Endodermal cell (in vitro differentiated cells): ENCODE data around the gene GIGYF1. TPM values are rescaled to one million over a fixed set of nuclear protein-coding genes. Genes with fewer than 3 reads are reported as not detected.
"Not testable (repeated sequence)": the region's sequence is repeated elsewhere in the genome, so short reads cannot be mapped to it uniquely, and the experiment has no call there.

Experiments
- DNase-seq: peaks from one replicate; pipeline ENCODE4 v3.0.0-alpha.2; 2017
- H3K27ac ChIP-seq: 2 replicates; pipeline ENCODE4 v1.5.1; 2013; ENCODE audit warnings: mild to moderate bottlenecking, low read depth, low read length, moderate library complexity
- H3K27me3 ChIP-seq: 2 replicates; pipeline ENCODE4 v1.6.1; 2013; ENCODE audit warnings: mild to moderate bottlenecking, low read length, moderate library complexity; ENCODE audit not compliant: insufficient read depth, control insufficient read depth, poor library complexity, severe bottlenecking
- H3K36me3 ChIP-seq: 2 replicates; pipeline ENCODE4 v1.7.0; 2013; ENCODE audit warnings: mild to moderate bottlenecking, low read length, moderate library complexity; ENCODE audit not compliant: control insufficient read depth, insufficient read depth
- H3K4me1 ChIP-seq: one replicate; pipeline ENCODE4 v1.7.0; 2013; ENCODE audit warnings: low read length; ENCODE audit not compliant: control insufficient read depth, insufficient read depth
- H3K4me3 ChIP-seq: 2 replicates; pipeline ENCODE4 v1.5.1; 2013; ENCODE audit warnings: mild to moderate bottlenecking, low read length, moderate library complexity
- H3K9ac ChIP-seq: 2 replicates; pipeline ENCODE4 v1.6.1; 2013; ENCODE audit warnings: mild to moderate bottlenecking, low read length, moderate library complexity; ENCODE audit not compliant: poor library complexity, severe bottlenecking; ENCODE audit errors: extremely low read depth
- H3K9me3 ChIP-seq: 2 replicates; pipeline ENCODE4 v1.6.1; 2013; ENCODE audit warnings: mild to moderate bottlenecking, low read length, moderate library complexity; ENCODE audit not compliant: control insufficient read depth
- H3K27ac Mint-ChIP-seq: 2 replicates; pipeline ENCODE4 v1.8.0; 2020; ENCODE audit warnings: mixed read lengths
- H3K27me3 Mint-ChIP-seq: 2 replicates; pipeline ENCODE4 v1.8.0; 2021; ENCODE audit warnings: mild to moderate bottlenecking, mixed read lengths; ENCODE audit not compliant: insufficient read depth
- H3K36me3 Mint-ChIP-seq: 2 replicates; pipeline ENCODE4 v1.8.0; 2020; ENCODE audit warnings: low read depth, mixed read lengths
- H3K4me1 Mint-ChIP-seq: 2 replicates; pipeline ENCODE4 v1.8.0; 2020; ENCODE audit warnings: mixed read lengths
- H3K4me3 Mint-ChIP-seq: 2 replicates; pipeline ENCODE4 v1.8.0; 2020; ENCODE audit warnings: mild to moderate bottlenecking, moderate library complexity, mixed read lengths
- H3K9me3 Mint-ChIP-seq: 2 replicates; pipeline ENCODE4 v1.8.0; 2020; ENCODE audit warnings: mild to moderate bottlenecking, mixed read lengths
- CTCF ChIP-seq: fragments of 200-600 bp; sonication (generic); conservative IDR thresholded peaks from 2 replicates; pipeline ENCODE4 v1.5.0; 2021; ENCODE audit warnings: antibody characterized with exemption, mild to moderate bottlenecking
- WGBS, 2 experiments: methylation state at CpG; one replicate each; pipeline versions ENCODE4 v1.1.5 to v1.1.7; 2013; ENCODE audit warnings: missing lambda C conversion rate in 2 of 2, mixed read lengths in 1 of 2; ENCODE audit not compliant: insufficient coverage in 1 of 2, insufficient read length in 1 of 2; 5-methylcytosine and 5-hydroxymethylcytosine counted together
- total RNA-seq, 2 donors: library from RNA; stranded (reverse); fragmentation: NEBNext Ultra II Directional in 1 of 2; extraction: Animal tissue kit (Norgen Biotek cat#: 25700) in 1 of 2; gene quantifications; 2 replicates in 1 of 2; 3 replicates in 1 of 2; pipeline ENCODE4 v1.2.1, GENCODE V29; 2021

GIGYF1 gene
- total RNA-seq, 2 donors from 2014 or later = 90.0 to 101 TPM

- Histone ChIP-seq H3K36me3 (peaks cover under 1% of the 10 kb centered on the region), H3K4me3 (no peak overlapping the region), H3K4me1 (no peaks in the 10 kb centered on the region), H3K9ac (no peak overlapping the region), H3K9me3 (no peaks in the 10 kb centered on the region), H3K27ac (no peak overlapping the region), H3K27me3 (peaks cover 8% of the 10 kb centered on the region)
- TF ChIP-seq CTCF = no peak
- Mint-ChIP-seq H3K27me3 (peaks cover 40% of the 10 kb centered on the region), H3K36me3 (peaks cover 3% of the 10 kb centered on the region), H3K27ac (no peak overlapping the region), H3K4me3 (no peak overlapping the region), H3K4me1 (peaks cover 2% of the 10 kb centered on the region), H3K9me3 (no peaks in the 10 kb centered on the region)
- DNase-seq = no peak
- 91 to 92% methylated on average over 18 of the region's 18 CpGs for WGBS, 2 experiments
Observed at GRCh38 chr7:100671353-100672327, 22.4 kb downstream of the GIGYF1 start.

- H3K36me3 Mint-ChIP-seq = no peaks in the 10 kb centered on the region
- H3K9me3 ChIP-seq = no peaks in the 10 kb centered on the region
- H3K4me3 Mint-ChIP-seq = no peak overlapping the region
- H3K9ac ChIP-seq = no peak overlapping the region
- DNase-seq = no peak
- H3K27me3 ChIP-seq = peaks cover 13% of the 10 kb centered on the region
- 91 to 94% methylated on average over 7 to 8 of the region's 8 CpGs for WGBS, 2 experiments
- H3K27me3 Mint-ChIP-seq = peaks cover 48% of the 10 kb centered on the region
- no peaks in the 10 kb centered on the region for H3K36me3 ChIP-seq
- H3K4me1 Mint-ChIP-seq = no peaks in the 10 kb centered on the region
- no peaks in the 10 kb centered on the region for H3K4me1 ChIP-seq
- H3K27ac ChIP-seq = no peak overlapping the region
- H3K27ac Mint-ChIP-seq = no peak overlapping the region
- no peaks in the 10 kb centered on the region for H3K9me3 Mint-ChIP-seq
- TF ChIP-seq CTCF = no peak
- no peak overlapping the region for H3K4me3 ChIP-seq
Observed at GRCh38 chr7:100670074-100670473, 24.0 kb downstream of the GIGYF1 start.

GRCh38 chr7:100669106-100669505 is 24.9 kb downstream of the GIGYF1 start:
- not testable (repeated sequence) for H3K4me1 Mint-ChIP-seq, H3K4me3 Mint-ChIP-seq, H3K27ac Mint-ChIP-seq, H3K9me3 ChIP-seq, H3K27ac ChIP-seq, H3K9me3 Mint-ChIP-seq, H3K4me1 ChIP-seq, H3K4me3 ChIP-seq, H3K36me3 Mint-ChIP-seq, H3K36me3 ChIP-seq, H3K9ac ChIP-seq, DNase-seq
- H3K27me3 ChIP-seq = peaks cover 13% of the 10 kb centered on the region
- H3K27me3 Mint-ChIP-seq = peaks cover 50% of the 10 kb centered on the region
- WGBS, 2 experiments = 89 to 95% methylated on average over 9 to 12 of the region's 12 CpGs
